Measurements from ENCODE around the gene EPHA2.

- TF ChIP-seq CTCF (IDR thresholded peaks at IDR 0.05; ENCODE audit: low read depth, low read length, missing input control): no peak
- no peak for TF ChIP-seq MAX (IDR thresholded peaks at IDR 0.05)
- TF ChIP-seq ATF3 (IDR thresholded peaks at IDR 0.05): no peak
- TF ChIP-seq TAF1 (conservative IDR thresholded peaks at IDR 0.05): no peak
- no peak for TF ChIP-seq SP1 (IDR thresholded peaks at IDR 0.05)
- TF ChIP-seq JUND (IDR thresholded peaks at IDR 0.05): no peak
Measured at GRCh38 chr1:16124377-16125087, 31.3 kb downstream of the EPHA2 start.

Measured in liver (tissue), 3 donors.